Activated CD4-positive, CD25-positive, alpha-beta regulatory T cell (primary cell): ENCODE results near the gene APPL2.
"Not testable (repeated sequence)": the region's sequence is repeated elsewhere in the genome, so short reads cannot be mapped to it uniquely, and the experiment has no call there.

Experiments
- DNase-seq, 4 experiments: peaks; one replicate each; lab custom pipeline; 2025; lab: John Stamatoyannopoulos, UW

Gene APPL2

GRCh38 chr12:105256431-105256830 is 20.5 kb upstream of the APPL2 start:
- not testable (repeated sequence) for DNase-seq

- DNase-seq: no peak
These were observed 20.0 kb upstream of the APPL2 start for GRCh38 chr12:105256011-105256410.

DNA sequence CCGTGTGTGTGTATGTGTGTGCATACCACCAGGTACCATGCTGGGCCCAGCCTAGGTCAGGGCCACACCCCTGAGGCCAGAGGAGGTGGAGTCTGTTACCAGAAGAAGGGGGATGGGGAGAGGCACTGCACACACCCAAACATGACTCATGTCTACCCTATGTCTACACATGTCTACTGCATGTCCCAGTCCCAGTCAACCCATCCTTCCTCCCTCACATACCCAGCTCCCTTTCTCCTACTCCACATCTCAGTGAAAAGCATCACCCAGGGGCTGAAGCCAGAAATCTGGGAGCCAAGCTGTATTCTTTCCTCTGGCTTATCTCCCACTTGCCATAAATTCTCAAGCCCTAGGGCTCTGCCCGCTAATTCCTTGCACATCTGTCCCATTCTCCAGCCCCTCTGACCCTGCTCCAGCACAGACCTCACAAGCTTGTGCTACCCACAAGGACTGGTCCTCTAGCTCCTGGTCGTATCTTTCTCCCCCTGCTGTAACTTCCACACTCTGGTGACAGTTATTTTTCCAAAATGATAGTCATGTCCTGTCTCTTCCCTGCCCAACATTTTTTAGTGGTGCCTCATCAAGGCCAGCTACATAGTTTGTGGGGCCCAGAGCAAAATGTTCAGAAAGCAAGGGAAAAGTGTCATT is 18.0 kb upstream of the APPL2 start:
- DNase-seq: no peak

- no peak for DNase-seq
These were observed 16.9 kb upstream of the APPL2 start for GRCh38 chr12:105252901-105253300.

- DNase-seq: not testable (repeated sequence)
These were observed 9.9 kb upstream of the APPL2 start for GRCh38 chr12:105245776-105246427.

- no peak for DNase-seq
These were observed 9.3 kb upstream of the APPL2 start for GRCh38 chr12:105245291-105245690.

- no peak for DNase-seq
These were observed 4.3 kb upstream of the APPL2 start for GRCh38 chr12:105240228-105240627.

DNA sequence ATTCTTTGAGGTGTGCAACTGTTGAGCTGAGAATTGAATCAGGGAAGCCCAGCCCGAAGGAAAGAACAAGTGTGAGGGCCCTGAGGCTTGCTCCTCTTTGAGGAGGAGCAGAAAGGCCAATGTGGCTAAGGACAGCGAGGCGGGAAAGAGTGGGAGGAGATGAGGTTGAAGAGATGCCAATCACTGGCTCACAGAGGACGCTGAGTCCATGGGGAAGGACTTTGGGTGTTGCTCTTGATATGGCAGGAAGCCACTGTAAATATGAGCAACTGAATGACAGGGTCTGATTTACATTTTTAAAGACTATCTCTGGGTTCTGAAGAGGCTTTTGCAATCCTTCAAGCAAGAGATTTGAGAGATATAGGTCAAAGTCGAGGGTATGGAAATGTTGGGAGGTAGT is 3.3 kb upstream of the APPL2 start:
- no peak for DNase-seq

DNA sequence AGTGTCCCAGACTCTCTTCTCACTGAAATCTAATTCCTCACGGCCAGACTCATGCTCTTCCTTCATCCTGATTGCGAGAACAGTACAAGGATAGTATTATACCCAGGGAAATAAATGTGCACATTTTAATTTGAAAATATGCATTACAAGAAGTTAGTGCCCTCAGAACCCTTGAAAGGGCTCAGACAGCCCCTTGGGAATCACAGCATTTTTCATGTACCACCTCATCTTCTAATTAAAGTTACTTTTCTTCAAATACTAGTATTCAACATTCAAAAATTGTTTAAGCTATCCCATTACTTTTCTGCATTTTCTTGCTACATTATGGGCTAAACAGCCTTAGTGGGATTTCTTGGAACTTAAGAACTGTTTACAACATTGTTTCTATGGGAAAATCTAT is 1.7 kb upstream of the APPL2 start:
- DNase-seq: no peak

DNA sequence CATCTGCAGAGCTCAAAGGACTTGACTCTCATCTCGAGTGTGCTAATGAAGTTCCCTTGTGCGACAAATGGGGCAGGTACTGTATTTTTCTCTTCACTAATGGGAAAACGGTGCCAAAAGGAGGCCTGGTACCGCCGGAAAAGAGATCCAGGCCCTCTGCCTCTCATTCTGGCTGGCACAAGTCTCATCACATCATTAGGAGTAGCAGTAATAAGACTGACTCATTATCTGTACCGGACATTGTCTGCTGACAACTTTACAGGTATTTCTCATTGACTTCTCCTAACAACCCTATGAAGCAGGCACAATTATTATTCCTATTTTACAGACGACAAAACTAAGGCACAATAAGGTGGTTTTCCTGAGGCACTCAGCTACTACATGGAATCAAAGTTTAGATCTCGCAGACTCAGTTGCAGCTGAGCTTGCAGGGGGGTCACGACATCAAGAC is 668 bp downstream of the APPL2 start:
- no peak for DNase-seq

DNA sequence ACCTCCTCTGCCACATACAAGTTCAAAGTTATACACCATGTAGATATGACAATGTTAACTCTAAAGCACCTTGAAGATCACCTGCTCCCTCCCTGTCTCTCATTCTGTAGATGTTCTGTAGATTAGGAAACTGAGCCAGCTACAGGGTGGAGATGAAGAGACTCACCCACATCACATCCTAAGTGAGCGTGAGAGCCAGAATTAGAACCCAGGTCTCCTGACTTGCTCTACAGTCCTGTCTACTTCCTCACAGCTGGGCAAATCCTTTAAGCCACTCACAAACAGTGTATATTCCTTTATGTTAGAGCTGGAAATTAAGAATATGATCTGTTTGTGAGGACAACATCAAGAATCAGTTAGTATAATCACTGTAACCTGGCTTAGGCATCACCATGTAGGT is 1.8 kb downstream of the APPL2 start:
- DNase-seq: no peak

DNA sequence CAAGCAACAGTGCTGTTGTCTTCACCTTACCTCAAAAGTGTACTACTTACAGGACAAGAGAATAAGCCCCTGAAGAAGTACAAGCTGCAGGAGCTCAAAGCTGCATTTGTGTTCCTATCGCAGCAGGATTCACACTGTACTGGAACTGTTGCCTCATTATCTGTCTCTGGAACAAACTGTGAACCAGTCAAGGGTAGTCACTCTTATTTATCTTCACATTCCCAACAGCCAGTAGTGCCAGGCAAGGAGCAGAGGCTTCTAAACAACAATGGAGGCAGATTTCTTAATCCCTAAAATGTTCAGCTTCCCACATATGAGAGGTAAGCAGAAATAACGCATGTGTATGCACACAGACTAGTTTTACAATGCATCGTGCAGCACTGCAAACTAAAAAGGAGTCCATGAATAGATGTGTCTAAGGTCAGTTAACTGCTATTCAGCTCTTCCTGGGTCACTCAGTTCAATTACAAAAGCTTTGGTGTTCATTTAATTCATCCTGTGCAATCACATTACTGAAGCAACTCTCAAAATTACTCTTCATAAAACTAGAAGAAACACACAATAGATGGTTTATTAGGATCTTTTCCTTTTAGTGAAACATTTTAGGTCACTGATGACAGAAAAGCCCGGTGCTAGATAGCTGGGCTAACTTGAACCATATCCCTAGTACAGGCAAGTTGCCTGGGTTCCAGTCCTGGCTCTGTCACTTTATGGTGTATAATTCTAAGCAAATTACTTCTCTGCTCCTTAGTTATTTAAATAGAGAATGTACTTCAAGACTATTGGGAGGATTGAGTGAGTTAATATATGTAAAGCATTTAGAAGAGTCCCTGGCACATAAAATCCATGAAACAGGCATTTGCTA is 2.7 kb downstream of the APPL2 start:
- no peak for DNase-seq

GRCh38 chr12:105231396-105231795 is 4.6 kb downstream of the APPL2 start:
- no peak for DNase-seq

GRCh38 chr12:105229371-105229770 is 6.6 kb downstream of the APPL2 start:
- no peak for DNase-seq

- DNase-seq: no peak
These were observed 7.0 kb downstream of the APPL2 start for GRCh38 chr12:105228966-105229365.

- DNase-seq: no peak
These were observed 7.5 kb downstream of the APPL2 start for GRCh38 chr12:105228494-105228893.

DNA sequence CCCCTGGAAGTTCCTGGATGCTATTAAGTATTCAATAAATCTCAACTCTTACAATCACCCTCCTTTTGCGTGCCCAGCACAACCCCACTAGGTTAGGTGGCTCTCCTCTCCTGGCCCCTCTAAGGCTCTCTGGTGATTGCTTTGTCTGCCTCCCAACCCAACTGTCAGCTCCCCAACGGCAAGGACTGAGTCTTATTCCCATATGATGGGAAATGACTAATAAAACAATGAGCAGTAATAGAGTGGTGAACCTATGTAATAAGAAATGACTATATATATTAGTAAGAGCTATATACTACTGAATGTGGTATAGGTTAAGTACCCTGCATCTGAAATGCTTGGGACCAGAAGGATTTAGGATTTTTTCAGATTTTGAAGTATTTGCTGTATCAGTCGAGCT is 8.1 kb downstream of the APPL2 start:
- DNase-seq: no peak

DNA sequence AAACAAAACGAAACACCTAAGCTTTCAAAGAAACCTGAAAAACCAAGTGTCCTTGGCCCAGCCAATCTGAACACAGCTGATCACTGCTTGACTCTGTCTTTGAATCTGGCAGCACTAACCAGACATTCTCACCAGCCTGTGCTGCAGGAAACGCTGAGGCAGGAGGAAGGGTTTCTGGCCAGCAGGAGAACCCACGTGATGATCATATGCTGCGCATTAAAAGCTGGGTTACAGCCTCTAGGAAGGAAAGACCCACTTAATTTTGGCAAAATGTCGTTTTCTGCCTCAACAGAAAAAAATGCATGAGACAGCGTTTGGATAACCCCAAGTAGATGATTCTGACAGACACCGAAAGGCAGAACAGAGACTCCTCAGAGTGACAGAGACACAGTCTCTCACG is 9.8 kb downstream of the APPL2 start:
- DNase-seq: no peak

DNA sequence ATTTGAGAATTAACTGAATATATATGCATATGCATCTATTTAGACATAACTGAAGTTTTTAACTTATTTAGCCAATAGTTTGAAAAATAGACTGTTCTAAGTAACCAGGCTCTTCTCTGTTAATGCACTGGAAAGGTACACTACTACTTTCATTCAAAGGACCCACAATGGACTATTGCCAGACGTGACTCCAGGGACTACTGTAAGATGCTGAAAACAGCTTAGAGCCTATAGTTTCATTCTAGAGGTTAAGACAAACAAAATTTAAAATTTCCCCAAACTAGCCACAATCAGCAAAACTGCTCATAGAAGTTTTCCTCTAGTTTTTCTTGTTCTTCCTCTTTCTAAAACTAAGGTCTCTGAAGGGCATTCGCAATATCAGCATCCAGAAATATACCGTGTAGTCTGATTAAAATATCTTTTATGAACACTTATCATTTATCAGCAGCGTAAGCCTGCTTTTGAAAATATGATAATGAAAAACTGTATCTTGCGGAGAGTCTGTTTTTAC is 10.4 kb downstream of the APPL2 start:
- no peak for DNase-seq

DNA sequence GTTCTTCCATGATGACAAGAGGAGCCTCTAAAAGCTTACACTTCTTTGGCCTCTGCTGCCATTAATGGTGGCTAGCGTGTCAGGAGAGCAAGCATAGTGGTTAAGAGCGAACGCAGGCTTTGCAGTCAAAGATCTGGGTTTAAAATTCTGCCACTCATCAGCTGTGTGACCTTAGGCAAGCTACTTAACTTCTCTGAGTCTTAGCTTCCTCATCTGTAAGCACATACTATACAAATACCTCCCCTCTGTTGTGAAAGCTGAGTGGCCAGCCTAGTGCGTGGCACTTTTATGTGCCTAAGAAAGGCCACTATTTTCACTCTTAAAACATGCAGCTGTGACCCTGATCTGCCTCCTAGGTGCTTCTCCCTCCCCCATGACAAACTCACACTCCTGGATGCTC is 11.6 kb downstream of the APPL2 start:
- no peak for DNase-seq

DNA sequence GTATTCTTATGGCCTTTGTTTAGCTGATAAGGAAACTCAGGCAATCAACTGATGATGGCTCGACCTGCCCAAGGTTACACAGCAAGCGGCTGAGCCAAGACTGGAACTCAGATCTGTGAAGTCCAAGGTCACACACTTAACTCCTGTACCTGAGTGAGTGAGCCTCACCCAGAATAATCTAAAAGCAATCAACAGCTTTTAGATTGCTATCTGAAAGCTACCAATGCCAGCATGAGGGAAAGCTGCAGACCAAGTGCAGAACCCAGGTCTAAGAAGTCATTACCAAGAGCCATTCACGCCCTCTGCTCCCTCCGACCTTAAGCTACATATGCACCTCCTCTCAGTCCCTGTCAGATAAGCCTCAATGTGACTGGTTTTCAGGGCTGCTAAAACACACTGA is 12.1 kb downstream of the APPL2 start:
- DNase-seq: no peak

- DNase-seq: no peak
These were observed 12.6 kb downstream of the APPL2 start for GRCh38 chr12:105223352-105223845.
